HEK293 (cell line): Measurements from ENCODE around the gene PRR22.
A peak's percentile ranks its signal among the peaks of the same experiment; 100 is the strongest.

Experiments
- CTCF ChIA-PET: fragments of 350-600 bp; formaldehyde crosslinking; extraction: SDS; loops from one replicate; lab custom pipeline; 2021; ENCODE audit warnings: antibody characterized with exemption; lab: Yijun Ruan, JAX
- POLR2A ChIA-PET: fragments of 300-600 bp; formaldehyde crosslinking; extraction: SDS; loops from one replicate; lab custom pipeline; 2020; ENCODE audit warnings: antibody characterized with exemption, inconsistent platforms; lab: Yijun Ruan, JAX
- H3K27ac ChIP-seq: fragments of 200-500 bp; sonication (Bioruptor generic); 2 replicates; pipeline ENCODE4 v1.5.1; 2014; ENCODE audit warnings: low read depth, low read length, control low read depth, inconsistent platforms; ENCODE audit errors: extremely low read depth
- H3K36me3 ChIP-seq, 2 experiments: fragments of 200-500 bp in 1 of 2; sonication (Bioruptor generic) in 1 of 2; 1 replicate in 1 of 2; 2 replicates in 1 of 2; pipeline ENCODE4 v1.5.1; 2014 to 2017; ENCODE audit warnings: inconsistent platforms in 2 of 2, low read length in 2 of 2; ENCODE audit not compliant: control insufficient read depth in 2 of 2, insufficient read depth in 1 of 2
- H3K4me1 ChIP-seq: fragments of 200-500 bp; sonication (Bioruptor generic); 2 replicates; pipeline ENCODE4 v1.5.1; 2014; ENCODE audit warnings: mild to moderate bottlenecking, low read length, inconsistent platforms; ENCODE audit not compliant: control insufficient read depth, insufficient read depth
- H3K4me3 ChIP-seq: 2 replicates; pipeline ENCODE4 v1.5.1; 2011; ENCODE audit warnings: low read depth, mild to moderate bottlenecking, control low read depth, low read length, moderate library complexity
- H3K9me3 ChIP-seq: fragments of 200-500 bp; sonication (Bioruptor generic); 2 replicates; pipeline ENCODE4 v1.5.1; 2014; ENCODE audit warnings: low read depth, low read length, inconsistent platforms; ENCODE audit not compliant: control insufficient read depth, insufficient read depth
- GLI2 ChIP-seq: fragments of 450-650 bp; formaldehyde crosslinking; IDR thresholded peaks from 2 replicates; pipeline ENCODE4; 2017; ENCODE audit warnings: missing biosample characterization, missing genetic modification characterization, low read depth, borderline replicate concordance
- GLI4 ChIP-seq: fragments of 450-650 bp; formaldehyde crosslinking; IDR thresholded peaks from 2 replicates; pipeline ENCODE4 v1.5.1; 2016; ENCODE audit warnings: missing biosample characterization, missing genetic modification characterization
- PRDM1 ChIP-seq: fragments of 450-650 bp; formaldehyde crosslinking; IDR thresholded peaks from 2 replicates; pipeline ENCODE4; 2016; ENCODE audit warnings: missing biosample characterization, missing genetic modification characterization
- TRIM28 ChIP-seq: IDR thresholded peaks from 2 replicates; pipeline ENCODE4 v1.6.1; 2011; ENCODE audit warnings: low read length, control low read depth, borderline replicate concordance
- YY1 ChIP-seq: fragments of 450-650 bp; formaldehyde crosslinking; IDR thresholded peaks from 2 replicates; pipeline ENCODE4 v1.5.1; 2018; ENCODE audit warnings: missing biosample characterization, missing genetic modification characterization
- ZFHX2 ChIP-seq: fragments of 450-650 bp; formaldehyde crosslinking; conservative IDR thresholded peaks from 2 replicates; pipeline ENCODE4 v1.5.1; 2016; ENCODE audit warnings: missing biosample characterization, missing genetic modification characterization
- ZNF132 ChIP-seq: fragments of 450-650 bp; formaldehyde crosslinking; IDR thresholded peaks from 2 replicates; pipeline ENCODE4 v1.5.1; 2017; ENCODE audit warnings: missing biosample characterization, missing genetic modification characterization, borderline replicate concordance
- ZNF18 ChIP-seq: fragments of 450-650 bp; formaldehyde crosslinking; IDR thresholded peaks from 2 replicates; pipeline ENCODE4 v1.5.1; 2016; ENCODE audit warnings: missing biosample characterization, missing genetic modification characterization
- ZNF223 ChIP-seq: fragments of 450-650 bp; formaldehyde crosslinking; IDR thresholded peaks from 2 replicates; pipeline ENCODE4 v1.5.1; 2016; ENCODE audit warnings: missing biosample characterization, missing genetic modification characterization
- ZNF280D ChIP-seq: fragments of 450-650 bp; formaldehyde crosslinking; IDR thresholded peaks from 2 replicates; pipeline ENCODE4 v1.5.1; 2016; ENCODE audit warnings: missing biosample characterization, missing genetic modification characterization
- ZNF292 ChIP-seq: fragments of 450-650 bp; formaldehyde crosslinking; IDR thresholded peaks from 2 replicates; pipeline ENCODE4 v1.5.1; 2016; ENCODE audit warnings: low read depth, missing biosample characterization, missing genetic modification characterization, borderline replicate concordance
- ZNF341 ChIP-seq: fragments of 450-650 bp; formaldehyde crosslinking; IDR thresholded peaks from 2 replicates; pipeline ENCODE4; 2016; ENCODE audit warnings: low read depth, missing biosample characterization, missing genetic modification characterization
- ZNF416 ChIP-seq: fragments of 450-650 bp; formaldehyde crosslinking; IDR thresholded peaks from 2 replicates; pipeline ENCODE4 v1.5.1; 2016; ENCODE audit warnings: missing biosample characterization, missing genetic modification characterization
- ZNF555 ChIP-seq: fragments of 450-650 bp; formaldehyde crosslinking; conservative IDR thresholded peaks from 2 replicates; pipeline ENCODE4 v1.5.1; 2017; ENCODE audit warnings: missing biosample characterization, mild to moderate bottlenecking, missing genetic modification characterization, inconsistent platforms
- ZNF558 ChIP-seq: fragments of 450-650 bp; formaldehyde crosslinking; IDR thresholded peaks from 2 replicates; pipeline ENCODE4 v1.5.1; 2016; ENCODE audit warnings: missing biosample characterization, missing genetic modification characterization
- ZNF571 ChIP-seq: fragments of 450-650 bp; formaldehyde crosslinking; IDR thresholded peaks from 2 replicates; pipeline ENCODE4 v1.5.0; 2017; ENCODE audit warnings: missing biosample characterization, missing genetic modification characterization
- ZNF623 ChIP-seq: fragments of 450-650 bp; formaldehyde crosslinking; IDR thresholded peaks from 2 replicates; pipeline ENCODE4 v1.5.1; 2016; ENCODE audit warnings: missing biosample characterization, missing genetic modification characterization
- ZNF626 ChIP-seq: fragments of 450-650 bp; sonication (Bioruptor Pico); formaldehyde crosslinking; IDR thresholded peaks from 2 replicates; pipeline ENCODE4 v1.5.1; 2018; ENCODE audit warnings: missing biosample characterization, missing genetic modification characterization, inconsistent platforms
- ZNF629 ChIP-seq: fragments of 450-650 bp; formaldehyde crosslinking; IDR thresholded peaks from 2 replicates; pipeline ENCODE4 v1.5.1; 2017; ENCODE audit warnings: missing biosample characterization, missing genetic modification characterization
- ZNF660 ChIP-seq: fragments of 450-650 bp; IDR thresholded peaks from 2 replicates; pipeline ENCODE4 v1.5.1; 2018; ENCODE audit warnings: missing biosample characterization, mild to moderate bottlenecking, missing genetic modification characterization
- ZNF701 ChIP-seq: fragments of 450-650 bp; formaldehyde crosslinking; IDR thresholded peaks from 2 replicates; pipeline ENCODE4 v1.5.1; 2016; ENCODE audit warnings: missing biosample characterization, missing genetic modification characterization
- ZNF830 ChIP-seq: fragments of 450-650 bp; IDR thresholded peaks from 2 replicates; pipeline ENCODE4 v1.5.0; 2018; ENCODE audit warnings: missing biosample characterization, missing genetic modification characterization, low read depth, mild to moderate bottlenecking, moderate library complexity
- ZSCAN4 ChIP-seq: fragments of 450-650 bp; formaldehyde crosslinking; IDR thresholded peaks from 2 replicates; pipeline ENCODE4 v1.5.1; 2017; ENCODE audit warnings: missing biosample characterization, missing genetic modification characterization

PRR22 gene

GRCh38 chr19:5793188-5793587 is 8.6 kb upstream of the PRR22 start:
- ChIA-PET POLR2A (interaction anchor here (0.6 to 2.3 kb wide), 5 partner anchors 11 to 170 kb away, joined by 3 to 8 read pairs (median 5); partner anchors contain the start of genes CATSPERD, LONP1, RPL36 and SAFB), CTCF (interaction anchor here (0.5 to 3.9 kb wide), 10 partner anchors 11 to 174 kb away, joined by 3 to 41 read pairs (median 6); partner anchors contain the start of genes CATSPERD and NRTN)
- H3K27ac ChIP-seq: no peak overlapping the region
- no peak overlapping the region for H3K4me3 ChIP-seq
- peaks cover 5 to 20% of the 10 kb centered on the region in 2 experiments; a peak in 2 of 3 replicates for H3K36me3 ChIP-seq
- no peaks in the 10 kb centered on the region for H3K9me3 ChIP-seq
- no peak for TF ChIP-seq ZNF416 (tag by site-specific recombination)
- no peak for TF ChIP-seq GLI4 (tag by site-specific recombination)
- no peak for TF ChIP-seq ZNF132
- TF ChIP-seq ZNF223 (tag by site-specific recombination): no peak
- peak; percentile 56 for TF ChIP-seq PRDM1 (tag by site-specific recombination)
- no peak for TF ChIP-seq ZNF626 (tag by site-specific recombination)
- TF ChIP-seq ZNF18: no peak
- TF ChIP-seq ZNF660 (tag by site-specific recombination): no peak
- TF ChIP-seq GLI2 (tag by site-specific recombination): no peak
- 0 out of 2 replicates have a peak, but pooled peaks have one; percentile 23 for TF ChIP-seq ZNF341
- TF ChIP-seq ZNF701 (tag by site-specific recombination): no peak
- no peak for TF ChIP-seq ZFHX2
- TF ChIP-seq ZNF623: peak; percentile 99
- TF ChIP-seq, all 188 proteins: peak for 3
- no peaks in the 10 kb centered on the region for H3K4me1 ChIP-seq

GRCh38 chr19:5792224-5792623 is 7.7 kb upstream of the PRR22 start:
- ChIA-PET POLR2A (interaction anchor here (1.2 to 2.1 kb wide), 4 partner anchors 9 to 103 kb away, joined by 3 to 8 read pairs (median 6); no protein-coding TSS in a partner anchor), CTCF (interaction anchor here (1.4 to 2.8 kb wide), 4 partner anchors 12 to 230 kb away, joined by 4 to 24 read pairs (median 8); partner anchors contain the start of genes NRTN and RPL36)
- Histone ChIP-seq H3K4me1 (no peaks in the 10 kb centered on the region), H3K4me3 (no peak overlapping the region), H3K36me3 (peaks cover 5 to 30% of the 10 kb centered on the region in 2 experiments; a peak in 2 of 3 replicates), H3K27ac (no peak overlapping the region), H3K9me3 (no peaks in the 10 kb centered on the region)
- TF ChIP-seq ZSCAN4 (tag by site-specific recombination) (no peak), ZNF558 (tag by site-specific recombination) (0 out of 2 replicates have a peak, but pooled peaks have one; percentile 15)

GRCh38 chr19:5790559-5791520 is 6.3 kb upstream of the PRR22 start, which contains the start of gene DUS3L:
DUS3L (minus strand) TSS chr19:5791163; CDS start chr19:5791141, 22 bp downstream.
- no peaks in the 10 kb centered on the region for H3K4me1 ChIP-seq
- no peaks in the 10 kb centered on the region for H3K9me3 ChIP-seq
- H3K36me3 ChIP-seq: peaks cover 8 to 44% of the 10 kb centered on the region in 2 experiments; a peak in 2 of 3 replicates
- H3K4me3 ChIP-seq: peak within 1 kb of the TSS; percentile 71
- ChIA-PET POLR2A (interaction anchor here (1.2 to 2.1 kb wide), 6 partner anchors 8 to 113 kb away, joined by 3 to 18 read pairs (median 7); partner anchors contain the start of genes CATSPERD, LONP1 and NDUFA11), CTCF (interaction anchor here (0.6 to 2.8 kb wide), 6 partner anchors 13 to 917 kb away, joined by 3 to 24 read pairs (median 4); partner anchors contain the start of gene NRTN)
- H3K27ac ChIP-seq: peak within 1 kb of the TSS; percentile 82
- no peak for TF ChIP-seq ZNF555 (tag by site-specific recombination)
- TF ChIP-seq ZNF571: no peak
- no peak for TF ChIP-seq ZNF280D (tag by site-specific recombination)
- TF ChIP-seq YY1 (tag by site-specific recombination): peak; percentile 93
- no peak for TF ChIP-seq ZNF292 (tag by site-specific recombination)
- peak; percentile 100 for TF ChIP-seq ZNF629 (tag by site-specific recombination)
- peak; percentile 32; the same call in 1 of the 2 replicates for TF ChIP-seq TRIM28
- no peak for TF ChIP-seq ZNF830 (tag by site-specific recombination)
